Coronary artery (tissue), 2 donors: Measurements from ENCODE around the gene VASN.

Experiments
- DNase-seq: peaks from one replicate; pipeline ENCODE4 v3.0.0-alpha.2; 2017; ENCODE audit warnings: low spot score
- H3K27ac ChIP-seq, 2 donors: fragments of 200-600 bp; sonication (generic); one replicate each; pipeline ENCODE4 v1.5.1; 2016 to 2019
- H3K4me3 ChIP-seq: fragments of 200-600 bp; sonication (generic); 2 replicates; pipeline ENCODE4 v1.5.1; 2016; ENCODE audit warnings: mild to moderate bottlenecking, moderate library complexity
- CTCF ChIP-seq: fragments of 200-600 bp; sonication (generic); IDR thresholded peaks from one replicate; pipeline ENCODE4 v1.5.1; 2019; ENCODE audit warnings: antibody characterized with exemption

VASN gene

GRCh38 chr16:4351880-4352279, 19.8 kb upstream of the VASN start:
- Histone ChIP-seq H3K4me3 (no peak overlapping the region), H3K27ac (peak overlapping the region in 1 of 2 donors; percentile 92)
- no peak for TF ChIP-seq CTCF
- no peak for DNase-seq

GRCh38 chr16:4352843-4353242, 18.8 kb upstream of the VASN start:
- Histone ChIP-seq H3K4me3 (no peak overlapping the region), H3K27ac (no peak overlapping the region)
- no peak for DNase-seq
- no peak for TF ChIP-seq CTCF

- no peak for DNase-seq
- no peak for TF ChIP-seq CTCF
- no peak overlapping the region for H3K4me3 ChIP-seq
- H3K27ac ChIP-seq: no peak overlapping the region
Measured at GRCh38 chr16:4353675-4354074, 18.0 kb upstream of the VASN start.

GRCh38 chr16:4354512-4355409, 16.9 kb upstream of the VASN start:
- DNase-seq: no peak
- no peak for TF ChIP-seq CTCF
- H3K27ac ChIP-seq: no peak overlapping the region

GRCh38 chr16:4356820-4357219, 14.8 kb upstream of the VASN start:
- Histone ChIP-seq H3K27ac (no peak overlapping the region), H3K4me3 (no peak overlapping the region)
- no peak for TF ChIP-seq CTCF
- DNase-seq: no peak

More at GRCh38 chr16:4354512-4355409, 16.9 kb upstream of the VASN start:
- no peak overlapping the region for H3K4me3 ChIP-seq

GRCh38 chr16:4358236-4358635, 13.4 kb upstream of the VASN start:
- Histone ChIP-seq H3K4me3 (no peak overlapping the region), H3K27ac (no peak overlapping the region)
- TF ChIP-seq CTCF: no peak
- no peak for DNase-seq
